ENCODE results near the gene HMGXB3. TPM values are rescaled to one million over a fixed set of nuclear protein-coding genes. Genes with fewer than 3 reads are reported as not detected.

HMGXB3 gene
- total and polyA plus RNA-seq, 2 of the 13 experiments (the other 11 are each of a cell fraction or from before 2014, with no cell fraction given): 18.8 to 23.8 TPM

GRCh38 chr5:150042459-150042858 lies 41.9 kb downstream of the HMGXB3 start:
- no peaks in the 10 kb centered on the region for H3K4me1 ChIP-seq (ENCODE audit: insufficient read depth, low read length)
- in situ Hi-C loops (cut with HindIII; ENCODE audit: extremely low pct_ligation_motif_present, low pct_unique_long_range_greater_than_20kb) (no loop called here), intact Hi-C loops (cut with micrococcal nuclease; ENCODE audit: unreplicated experiment) (no loop called here)
- no peak for FAIRE-seq
- CTCF ChIA-PET (ENCODE audit: low intra/inter-chr PET ratio, low total read pairs): no interaction called here
- H3K4me3 ChIP-seq (replicated peaks in 1 of 3; ENCODE audit: insufficient read depth in 1 of 3, low read depth in 2 of 3, low read length in 3 of 3): no peak overlapping the region
- BruUV-seq (replicated peaks): no TSS peak
- no peak for DNase-seq (ENCODE audit: low spot score)
- H3K79me2 ChIP-seq (ENCODE audit: insufficient read depth, low read length): no peaks in the 10 kb centered on the region
- peaks cover 40 to 88% of the 10 kb centered on the region in 2 experiments for H3K36me3 ChIP-seq (replicated peaks in 1 of 2; ENCODE audit: control insufficient read depth in 1 of 2, insufficient read depth in 2 of 2, low read length in 2 of 2)
- H2AFZ ChIP-seq (ENCODE audit: low read length): no peak overlapping the region
- H3K4me2 ChIP-seq (ENCODE audit: low read depth, low read length): no peak overlapping the region
- 96% methylated on average over 3 of the region's 3 CpGs for WGBS (ENCODE audit: low lambda C conversion rate)
- no peaks in the 10 kb centered on the region for H3K9me3 ChIP-seq (ENCODE audit: low read length)
- H3K9ac ChIP-seq (ENCODE audit: insufficient read depth, low read depth, low read length): no peak overlapping the region
- POLR2A ChIA-PET: no interaction called here
- TF ChIP-seq ZNF207 (IDR thresholded peaks at IDR 0.05; ENCODE audit: borderline replicate concordance) (no peak), SOX6 (IDR thresholded peaks at IDR 0.05) (no peak), SOX6 (CRISPR knock-in tag; IDR thresholded peaks at IDR 0.05) (no peak), NR2F2 (IDR thresholded peaks at IDR 0.05; ENCODE audit: borderline replicate concordance, low read depth) (no peak)
- H3K27ac ChIP-seq (ENCODE audit: extremely low read length, insufficient read depth, low read length): no peak overlapping the region
- H4K20me1 ChIP-seq (ENCODE audit: insufficient read depth, low read length): no peaks in the 10 kb centered on the region
- no peaks in the 10 kb centered on the region for H3K27me3 ChIP-seq (ENCODE audit: control insufficient read depth in 1 of 2, insufficient read depth in 2 of 2, low read length in 2 of 2)
- no peak for ATAC-seq

GRCh38 chr5:150043657-150044328 lies 43.3 kb downstream of the HMGXB3 start:
- Histone ChIP-seq H3K4me3 (replicated peaks in 1 of 3; ENCODE audit: insufficient read depth in 1 of 3, low read depth in 2 of 3, low read length in 3 of 3) (no peak overlapping the region), H3K27ac (ENCODE audit: extremely low read length, insufficient read depth, low read length) (no peak overlapping the region), H3K9ac (ENCODE audit: insufficient read depth, low read depth, low read length) (no peak overlapping the region), H3K4me2 (ENCODE audit: low read depth, low read length) (no peak overlapping the region), H3K4me1 (ENCODE audit: insufficient read depth, low read length) (no peaks in the 10 kb centered on the region), H3K79me2 (ENCODE audit: insufficient read depth, low read length) (no peaks in the 10 kb centered on the region), H3K9me3 (ENCODE audit: low read length) (no peaks in the 10 kb centered on the region), H2AFZ (ENCODE audit: low read length) (no peak overlapping the region), H4K20me1 (ENCODE audit: insufficient read depth, low read length) (no peaks in the 10 kb centered on the region), H3K36me3 (replicated peaks in 1 of 2; ENCODE audit: control insufficient read depth in 1 of 2, insufficient read depth in 2 of 2, low read length in 2 of 2) (peaks cover 45 to 90% of the 10 kb centered on the region in 2 experiments), H3K27me3 (ENCODE audit: control insufficient read depth in 1 of 2, insufficient read depth in 2 of 2, low read length in 2 of 2) (no peaks in the 10 kb centered on the region)
- FAIRE-seq (no peak), ATAC-seq (no peak), DNase-seq (ENCODE audit: low spot score) (no peak)
- ChIA-PET CTCF (ENCODE audit: low intra/inter-chr PET ratio, low total read pairs) (no interaction called here), POLR2A (no interaction called here)
- no TSS peak for BruUV-seq (replicated peaks)
- WGBS (ENCODE audit: low lambda C conversion rate): 98% methylated on average over 4 of the region's 4 CpGs
- in situ Hi-C loops (cut with HindIII; ENCODE audit: extremely low pct_ligation_motif_present, low pct_unique_long_range_greater_than_20kb) (no loop called here), intact Hi-C loops (cut with micrococcal nuclease; ENCODE audit: unreplicated experiment) (loop anchor here (2.0 kb wide), 1 partner anchor 43 kb away; the partner anchor contains the start of genes HMGXB3 and TIGD6)
- no peak for TF ChIP-seq ZNF251 (CRISPR knock-in tag; IDR thresholded peaks at IDR 0.05)
- TF ChIP-seq ZKSCAN8 (CRISPR knock-in tag; IDR thresholded peaks at IDR 0.05; ENCODE audit: borderline replicate concordance): no peak
- no peak for TF ChIP-seq LCORL (IDR thresholded peaks at IDR 0.05)
- TF ChIP-seq LCORL (CRISPR knock-in tag; IDR thresholded peaks at IDR 0.05): no peak
- TF ChIP-seq MNT (IDR thresholded peaks at IDR 0.05): no peak
- TF ChIP-seq, protein P1, sequence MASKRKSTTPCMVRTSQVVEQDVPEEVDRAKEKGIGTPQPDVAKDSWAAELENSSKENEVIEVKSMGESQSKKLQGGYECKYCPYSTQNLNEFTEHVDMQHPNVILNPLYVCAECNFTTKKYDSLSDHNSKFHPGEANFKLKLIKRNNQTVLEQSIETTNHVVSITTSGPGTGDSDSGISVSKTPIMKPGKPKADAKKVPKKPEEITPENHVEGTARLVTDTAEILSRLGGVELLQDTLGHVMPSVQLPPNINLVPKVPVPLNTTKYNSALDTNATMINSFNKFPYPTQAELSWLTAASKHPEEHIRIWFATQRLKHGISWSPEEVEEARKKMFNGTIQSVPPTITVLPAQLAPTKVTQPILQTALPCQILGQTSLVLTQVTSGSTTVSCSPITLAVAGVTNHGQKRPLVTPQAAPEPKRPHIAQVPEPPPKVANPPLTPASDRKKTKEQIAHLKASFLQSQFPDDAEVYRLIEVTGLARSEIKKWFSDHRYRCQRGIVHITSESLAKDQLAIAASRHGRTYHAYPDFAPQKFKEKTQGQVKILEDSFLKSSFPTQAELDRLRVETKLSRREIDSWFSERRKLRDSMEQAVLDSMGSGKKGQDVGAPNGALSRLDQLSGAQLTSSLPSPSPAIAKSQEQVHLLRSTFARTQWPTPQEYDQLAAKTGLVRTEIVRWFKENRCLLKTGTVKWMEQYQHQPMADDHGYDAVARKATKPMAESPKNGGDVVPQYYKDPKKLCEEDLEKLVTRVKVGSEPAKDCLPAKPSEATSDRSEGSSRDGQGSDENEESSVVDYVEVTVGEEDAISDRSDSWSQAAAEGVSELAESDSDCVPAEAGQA (IDR thresholded peaks at IDR 0.05; ENCODE audit: low read depth): no peak
- TF ChIP-seq, protein P1 (CRISPR knock-in tag; IDR thresholded peaks at IDR 0.05; ENCODE audit: borderline replicate concordance): no peak
- no peak for TF ChIP-seq ZFP90 (CRISPR knock-in tag; IDR thresholded peaks at IDR 0.05; ENCODE audit: borderline replicate concordance)
